GM12878 (cell line): ENCODE measurements around the gene CA10.

Source experiments
- BCLAF1 ChIP-seq: fragments of 450-650 bp; IDR thresholded peaks from 2 replicates; pipeline ENCODE4 v1.6.1; 2017; ENCODE audit warnings: antibody characterized with exemption, mild to moderate bottlenecking, moderate library complexity
- CEBPB ChIP-seq, 2 experiments: fragments of 150-350 bp in 1 of 2; IDR thresholded peaks; 2 replicates each; pipeline ENCODE4 v1.6.1; 2012 to 2014; ENCODE audit warnings: low read depth in 2 of 2, low read length in 2 of 2, borderline replicate concordance in 1 of 2, inconsistent platforms in 1 of 2
- CHD1 ChIP-seq: IDR thresholded peaks from 2 replicates; pipeline ENCODE4 v1.6.1; 2012; ENCODE audit warnings: low read depth, low read length, improper control_type of control experiment
- EZH2 ChIP-seq: IDR thresholded peaks from 2 replicates; pipeline ENCODE4 v1.6.1; 2012; ENCODE audit warnings: low read depth, mild to moderate bottlenecking, control low read depth, inconsistent platforms, low read length, borderline replicate concordance; ENCODE audit not compliant: control insufficient read depth
- POLR2AphosphoS5 ChIP-seq: IDR thresholded peaks from 2 replicates; pipeline ENCODE4 v1.6.1; 2011; ENCODE audit warnings: mild to moderate bottlenecking, low read length, inconsistent platforms
- RCOR1 ChIP-seq: conservative IDR thresholded peaks from 2 replicates; pipeline ENCODE4 v1.6.1; 2012; ENCODE audit warnings: low read depth, low read length, improper control_type of control experiment
- TAF1 ChIP-seq: IDR thresholded peaks from 2 replicates; pipeline ENCODE4 v1.6.1; 2011; ENCODE audit warnings: mild to moderate bottlenecking, low read depth, low read length, borderline replicate concordance
- TCF12 ChIP-seq: IDR thresholded peaks from 2 replicates; pipeline ENCODE4 v1.6.1; 2011; ENCODE audit warnings: low read depth, mild to moderate bottlenecking, low read length
- TCF7 ChIP-seq: IDR thresholded peaks from 2 replicates; pipeline ENCODE4 v1.6.1; 2014; ENCODE audit warnings: antibody characterized with exemption, borderline replicate concordance
- ZNF274 ChIP-seq: IDR thresholded peaks from one replicate; pipeline ENCODE4 v1.8.0; 2011; ENCODE audit not compliant: insufficient read length, insufficient read depth
- TF ChIP-seq, protein P1 (sequence below): IDR thresholded peaks from 2 replicates; pipeline ENCODE4 v1.6.1; 2012; ENCODE audit warnings: low read depth, low read length, improper control_type of control experiment
- TF ChIP-seq, protein P2 (sequence below), 3 experiments: IDR thresholded peaks in 2 of 3; conservative IDR thresholded peaks in 1 of 3; 2 replicates each; pipeline ENCODE4 v1.5.1; 2011; ENCODE audit warnings: low read depth in 3 of 3, low read length in 3 of 3, mild to moderate bottlenecking in 3 of 3, control low read depth in 2 of 3, moderate library complexity in 2 of 3, inconsistent platforms in 1 of 3, mixed read lengths in 1 of 3; ENCODE audit not compliant: control insufficient read depth in 2 of 3, insufficient read depth in 1 of 3; ENCODE audit errors: extremely low read depth in 1 of 3
- TF ChIP-seq, protein P3 (sequence below): fragments of 450-650 bp; conservative IDR thresholded peaks from 2 replicates; pipeline ENCODE4 v1.6.1; 2017; ENCODE audit warnings: mild to moderate bottlenecking, moderate library complexity

GRCh38 chr17:52157603-52158449, 688 bp downstream of the CA10 start:
- TF ChIP-seq RCOR1 (no peak), POLR2AphosphoS5 (no peak), CEBPB (IDR thresholded peaks at IDR 0.05; ENCODE audit: borderline replicate concordance in 1 of 2, low read depth in 2 of 2, low read length in 2 of 2) (no peak), TCF7 (no peak), TCF12 (no peak), EZH2 (no peak), CHD1 (no peak), TAF1 (no peak), ZNF274 (no peak), BCLAF1 (no peak)
- TF ChIP-seq, protein P1, sequence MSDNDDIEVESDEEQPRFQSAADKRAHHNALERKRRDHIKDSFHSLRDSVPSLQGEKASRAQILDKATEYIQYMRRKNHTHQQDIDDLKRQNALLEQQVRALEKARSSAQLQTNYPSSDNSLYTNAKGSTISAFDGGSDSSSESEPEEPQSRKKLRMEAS: no peak
- TF ChIP-seq, protein P2, sequence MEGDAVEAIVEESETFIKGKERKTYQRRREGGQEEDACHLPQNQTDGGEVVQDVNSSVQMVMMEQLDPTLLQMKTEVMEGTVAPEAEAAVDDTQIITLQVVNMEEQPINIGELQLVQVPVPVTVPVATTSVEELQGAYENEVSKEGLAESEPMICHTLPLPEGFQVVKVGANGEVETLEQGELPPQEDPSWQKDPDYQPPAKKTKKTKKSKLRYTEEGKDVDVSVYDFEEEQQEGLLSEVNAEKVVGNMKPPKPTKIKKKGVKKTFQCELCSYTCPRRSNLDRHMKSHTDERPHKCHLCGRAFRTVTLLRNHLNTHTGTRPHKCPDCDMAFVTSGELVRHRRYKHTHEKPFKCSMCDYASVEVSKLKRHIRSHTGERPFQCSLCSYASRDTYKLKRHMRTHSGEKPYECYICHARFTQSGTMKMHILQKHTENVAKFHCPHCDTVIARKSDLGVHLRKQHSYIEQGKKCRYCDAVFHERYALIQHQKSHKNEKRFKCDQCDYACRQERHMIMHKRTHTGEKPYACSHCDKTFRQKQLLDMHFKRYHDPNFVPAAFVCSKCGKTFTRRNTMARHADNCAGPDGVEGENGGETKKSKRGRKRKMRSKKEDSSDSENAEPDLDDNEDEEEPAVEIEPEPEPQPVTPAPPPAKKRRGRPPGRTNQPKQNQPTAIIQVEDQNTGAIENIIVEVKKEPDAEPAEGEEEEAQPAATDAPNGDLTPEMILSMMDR (IDR thresholded peaks at IDR 0.05 in 2 of 3, conservative IDR thresholded peaks at IDR 0.05 in 1 of 3; ENCODE audit: control insufficient read depth in 2 of 3, extremely low read depth in 1 of 3, insufficient read depth in 1 of 3, low read depth in 3 of 3, low read length in 3 of 3): no peak
- TF ChIP-seq, protein P3, sequence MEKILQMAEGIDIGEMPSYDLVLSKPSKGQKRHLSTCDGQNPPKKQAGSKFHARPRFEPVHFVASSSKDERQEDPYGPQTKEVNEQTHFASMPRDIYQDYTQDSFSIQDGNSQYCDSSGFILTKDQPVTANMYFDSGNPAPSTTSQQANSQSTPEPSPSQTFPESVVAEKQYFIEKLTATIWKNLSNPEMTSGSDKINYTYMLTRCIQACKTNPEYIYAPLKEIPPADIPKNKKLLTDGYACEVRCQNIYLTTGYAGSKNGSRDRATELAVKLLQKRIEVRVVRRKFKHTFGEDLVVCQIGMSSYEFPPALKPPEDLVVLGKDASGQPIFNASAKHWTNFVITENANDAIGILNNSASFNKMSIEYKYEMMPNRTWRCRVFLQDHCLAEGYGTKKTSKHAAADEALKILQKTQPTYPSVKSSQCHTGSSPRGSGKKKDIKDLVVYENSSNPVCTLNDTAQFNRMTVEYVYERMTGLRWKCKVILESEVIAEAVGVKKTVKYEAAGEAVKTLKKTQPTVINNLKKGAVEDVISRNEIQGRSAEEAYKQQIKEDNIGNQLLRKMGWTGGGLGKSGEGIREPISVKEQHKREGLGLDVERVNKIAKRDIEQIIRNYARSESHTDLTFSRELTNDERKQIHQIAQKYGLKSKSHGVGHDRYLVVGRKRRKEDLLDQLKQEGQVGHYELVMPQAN: no peak
